GM21390 (cell line): ENCODE measurements around the gene RBPJL.
"Not testable (repeated sequence)": the region's sequence is repeated elsewhere in the genome, so short reads cannot be mapped to it uniquely, and the experiment has no call there.

Experiments used
- ATAC-seq: cut with Tn5 transposase; IDR thresholded peaks from one replicate; pipeline ENCODE4 v1.9.1; 2021; ENCODE audit not compliant: unreplicated experiment

The RBPJL gene

GRCh38 chr20:45341579-45341938 is 34.9 kb downstream of the RBPJL start:
- no peak for ATAC-seq

- ATAC-seq: no peak
These were observed 35.6 kb downstream of the RBPJL start for GRCh38 chr20:45341939-45342854.

- no peak for ATAC-seq
These were observed 36.4 kb downstream of the RBPJL start for GRCh38 chr20:45342855-45343531.

GRCh38 chr20:45343532-45344167 is 37.0 kb downstream of the RBPJL start:
- no peak for ATAC-seq

GRCh38 chr20:45344168-45344860 is 37.7 kb downstream of the RBPJL start:
- no peak for ATAC-seq

- no peak for ATAC-seq
These were observed 38.7 kb downstream of the RBPJL start for GRCh38 chr20:45345104-45345936.

- ATAC-seq: no peak
These were observed 39.7 kb downstream of the RBPJL start for GRCh38 chr20:45346291-45346718.

- ATAC-seq: no peak
These were observed 40.2 kb downstream of the RBPJL start for GRCh38 chr20:45346851-45347250.

GRCh38 chr20:45347297-45347935 is 40.8 kb downstream of the RBPJL start:
- ATAC-seq: no peak

GRCh38 chr20:45347936-45348778 is 41.5 kb downstream of the RBPJL start, which contains the start of gene SDC4:
Gene SDC4 (minus strand): TSS chr20:45348424. CDS start chr20:45348384, 40 bp downstream.
- no peak for ATAC-seq

GRCh38 chr20:45350217-45350616 is 43.6 kb downstream of the RBPJL start:
- ATAC-seq: no peak

- not testable (repeated sequence) for ATAC-seq
These were observed 44.2 kb downstream of the RBPJL start for GRCh38 chr20:45350795-45351194.

GRCh38 chr20:45352729-45353128 is 46.1 kb downstream of the RBPJL start:
- ATAC-seq: no peak

GRCh38 chr20:45353746-45354145 is 47.1 kb downstream of the RBPJL start:
- no peak for ATAC-seq

- no peak for ATAC-seq
These were observed 48.0 kb downstream of the RBPJL start for GRCh38 chr20:45354423-45355208.

GRCh38 chr20:45355209-45356084 is 48.8 kb downstream of the RBPJL start:
- no peak for ATAC-seq
